Mesenchymal stem cell (in vitro differentiated cells and primary cell): ENCODE data around the gene MPC2.

Source experiments
- DNase-seq: peaks from one replicate; pipeline ENCODE4 v3.0.0-alpha.2; 2013
- H2AFZ ChIP-seq: one replicate; pipeline ENCODE4 v1.6.1; 2013; ENCODE audit warnings: low read depth, mild to moderate bottlenecking, control low read depth, inconsistent platforms, low read length, moderate library complexity
- H2AK5ac ChIP-seq: 2 replicates; pipeline ENCODE4 v1.6.1; 2013; ENCODE audit warnings: low read length, moderate library complexity, mild to moderate bottlenecking, inconsistent platforms; ENCODE audit not compliant: severe bottlenecking
- H2BK120ac ChIP-seq: one replicate; pipeline ENCODE4 v1.6.1; 2013; ENCODE audit warnings: low read depth, mild to moderate bottlenecking, inconsistent platforms, low read length, moderate library complexity
- H2BK12ac ChIP-seq, 2 experiments: one replicate each; pipeline ENCODE4 v1.6.1; 2013; ENCODE audit warnings: inconsistent platforms in 2 of 2, low read length in 2 of 2, mild to moderate bottlenecking in 2 of 2, moderate library complexity in 2 of 2, control low read depth in 1 of 2
- H2BK15ac ChIP-seq: one replicate; pipeline ENCODE4 v1.6.1; 2013; ENCODE audit warnings: mild to moderate bottlenecking, low read depth, inconsistent platforms; ENCODE audit not compliant: poor library complexity, severe bottlenecking
- H2BK5ac ChIP-seq: 2 replicates; pipeline ENCODE4 v1.6.1; 2013; ENCODE audit warnings: low read depth, mild to moderate bottlenecking, low read length, control low read depth, inconsistent platforms; ENCODE audit not compliant: poor library complexity, severe bottlenecking
- H3K14ac ChIP-seq, 2 experiments: one replicate each; pipeline ENCODE4 v1.6.1; 2013; ENCODE audit warnings: inconsistent platforms in 2 of 2, low read length in 2 of 2, control low read depth in 1 of 2, mild to moderate bottlenecking in 1 of 2, moderate library complexity in 1 of 2
- H3K18ac ChIP-seq, 2 experiments: one replicate each; pipeline ENCODE4 v1.6.1; 2013; ENCODE audit warnings: inconsistent platforms in 2 of 2, low read length in 2 of 2, control low read depth in 1 of 2, low read depth in 1 of 2, mild to moderate bottlenecking in 1 of 2
- H3K23ac ChIP-seq, 2 experiments: one replicate each; pipeline ENCODE4 v1.6.1; 2013; ENCODE audit warnings: inconsistent platforms in 2 of 2, low read length in 2 of 2, mild to moderate bottlenecking in 2 of 2, moderate library complexity in 2 of 2, control low read depth in 1 of 2
- H3K27ac ChIP-seq: 2 replicates; pipeline ENCODE4 v1.5.1; 2013; ENCODE audit warnings: mild to moderate bottlenecking, moderate library complexity, low read length, control low read depth, inconsistent platforms; ENCODE audit not compliant: poor library complexity, severe bottlenecking
- H3K27me3 ChIP-seq, 2 experiments: 2 replicates each; pipeline versions ENCODE4 v1.6.1 to v1.7.0; 2013; ENCODE audit warnings: low read length in 2 of 2, mild to moderate bottlenecking in 2 of 2, moderate library complexity in 2 of 2, control low read depth in 1 of 2, inconsistent platforms in 1 of 2; ENCODE audit not compliant: control insufficient read depth in 1 of 2, insufficient read depth in 1 of 2
- H3K36me3 ChIP-seq, 2 experiments: 2 replicates each; pipeline versions ENCODE4 v1.6.1 to v1.7.0; 2013; ENCODE audit warnings: low read length in 2 of 2, control low read depth in 1 of 2, inconsistent platforms in 1 of 2, low read depth in 1 of 2, mild to moderate bottlenecking in 1 of 2; ENCODE audit not compliant: insufficient read depth in 2 of 2, control insufficient read depth in 1 of 2
- H3K4ac ChIP-seq, 2 experiments: one replicate each; pipeline ENCODE4 v1.6.1; 2013; ENCODE audit warnings: inconsistent platforms in 2 of 2, low read length in 2 of 2, mild to moderate bottlenecking in 2 of 2, moderate library complexity in 2 of 2, control low read depth in 1 of 2, low read depth in 1 of 2
- H3K4me1 ChIP-seq: 2 replicates; pipeline ENCODE4 v1.6.1; 2013; ENCODE audit warnings: low read depth, low read length, control low read depth; ENCODE audit not compliant: control insufficient read depth, insufficient read depth
- H3K4me2 ChIP-seq: 2 replicates; pipeline ENCODE4 v1.6.1; 2013; ENCODE audit warnings: low read length, mild to moderate bottlenecking, inconsistent platforms; ENCODE audit not compliant: poor library complexity, severe bottlenecking
- H3K4me3 ChIP-seq, 2 experiments: 2 replicates each; pipeline versions ENCODE4 v1.5.1 to v1.7.0; 2013; ENCODE audit warnings: low read length in 2 of 2, mild to moderate bottlenecking in 2 of 2, control low read depth in 1 of 2, low read depth in 1 of 2; ENCODE audit not compliant: insufficient read depth in 1 of 2
- H3K79me1 ChIP-seq: replicated peaks from 2 replicates; pipeline ENCODE4 v1.6.1; 2013; ENCODE audit warnings: mild to moderate bottlenecking, control low read depth, low read length, inconsistent platforms; ENCODE audit not compliant: poor library complexity, severe bottlenecking
- H3K9ac ChIP-seq: 2 replicates; pipeline ENCODE4 v1.7.0; 2013; ENCODE audit warnings: mild to moderate bottlenecking, low read length, moderate library complexity
- H3K9me3 ChIP-seq: 2 replicates; pipeline ENCODE4 v1.7.0; 2013; ENCODE audit warnings: mild to moderate bottlenecking, low read length; ENCODE audit not compliant: control insufficient read depth
- H4K8ac ChIP-seq: one replicate; pipeline ENCODE4 v1.6.1; 2013; ENCODE audit warnings: inconsistent platforms, mild to moderate bottlenecking, low read length, moderate library complexity
- H4K91ac ChIP-seq: one replicate; pipeline ENCODE4 v1.6.1; 2013; ENCODE audit warnings: mild to moderate bottlenecking, low read length, inconsistent platforms
- WGBS: methylation state at CpG from one replicate; pipeline ENCODE4 v1.1.7; 2013; ENCODE audit warnings: mixed read lengths; 5-methylcytosine and 5-hydroxymethylcytosine counted together

MPC2 gene

DNA sequence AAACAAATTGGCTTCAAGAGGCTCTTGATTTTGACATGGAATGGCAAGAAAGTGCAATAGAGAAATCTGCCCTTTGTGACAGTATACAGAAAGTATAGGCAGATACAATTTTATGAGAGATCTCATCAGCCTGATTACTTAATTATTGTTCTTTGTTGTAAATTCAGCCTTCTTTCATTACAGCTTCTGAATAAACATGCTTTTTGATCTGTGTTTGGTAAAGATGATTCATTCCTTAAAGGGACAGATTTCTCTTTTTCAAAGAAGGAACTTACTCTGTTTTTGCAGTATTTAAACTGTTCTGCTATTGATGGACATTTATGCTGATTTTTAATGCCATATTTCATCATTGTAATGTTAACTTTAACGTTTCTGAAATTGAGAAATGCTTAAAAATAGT, 13.7 kb upstream of the MPC2 start:
- Histone ChIP-seq H2BK120ac (no peak overlapping the region), H3K4me1 (peaks cover 2% of the 10 kb centered on the region), H3K14ac (no peak overlapping the region), H3K4me2 (no peak overlapping the region), H3K36me3 (peaks cover 15 to 44% of the 10 kb centered on the region in 2 experiments), H3K4ac (no peak overlapping the region), H3K18ac (no peak overlapping the region), H4K91ac (no peak overlapping the region), H2BK15ac (no peak overlapping the region), H2AFZ (no peak overlapping the region), H3K4me3 (no peak overlapping the region), H2BK5ac (no peak overlapping the region), H3K9me3 (no peaks in the 10 kb centered on the region), H3K23ac (no peak overlapping the region), H3K79me1 (peaks cover 8% of the 10 kb centered on the region), H2AK5ac (no peak overlapping the region), H2BK12ac (no peak overlapping the region), H4K8ac (no peak overlapping the region), H3K9ac (no peak overlapping the region), H3K27ac (no peak overlapping the region), H3K27me3 (no peaks in the 10 kb centered on the region)
- no peak for DNase-seq
- WGBS: 100% methylated on average over 1 of the region's 1 CpG

DNA sequence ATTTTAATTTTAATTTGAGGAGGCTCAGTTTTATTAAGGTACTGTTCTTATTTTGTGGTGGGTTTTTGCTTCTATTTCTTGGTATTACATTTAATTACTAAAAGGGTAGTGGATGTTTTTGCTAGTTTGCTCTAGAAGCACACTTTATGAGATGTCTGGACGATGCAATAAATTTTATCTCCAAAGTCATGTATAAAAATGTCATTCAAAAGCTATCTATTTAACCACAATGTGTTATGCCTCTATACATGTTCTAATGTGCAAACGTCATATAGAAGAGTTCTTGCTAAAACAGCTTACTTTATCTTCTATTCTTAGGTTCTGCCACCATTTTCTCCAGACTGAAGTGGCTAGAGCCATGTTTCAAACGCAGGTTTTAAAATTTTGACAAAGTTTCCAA, 12.9 kb upstream of the MPC2 start:
- H2BK5ac ChIP-seq: no peak overlapping the region
- H2AK5ac ChIP-seq: no peak overlapping the region
- peaks cover 2% of the 10 kb centered on the region for H3K4me1 ChIP-seq
- H3K4ac ChIP-seq: no peak overlapping the region
- H3K18ac ChIP-seq: no peak overlapping the region
- H4K91ac ChIP-seq: no peak overlapping the region
- WGBS: 83% methylated on average over 1 of the region's 3 CpGs
- no peaks in the 10 kb centered on the region for H3K9me3 ChIP-seq
- H2BK15ac ChIP-seq: no peak overlapping the region
- H2AFZ ChIP-seq: no peak overlapping the region
- no peak for DNase-seq
- H3K23ac ChIP-seq: no peak overlapping the region
- H3K36me3 ChIP-seq: peaks cover 15 to 36% of the 10 kb centered on the region in 2 experiments
- no peak overlapping the region for H4K8ac ChIP-seq
- H3K4me3 ChIP-seq: no peak overlapping the region
- no peak overlapping the region for H3K4me2 ChIP-seq
- no peak overlapping the region for H2BK120ac ChIP-seq
- peaks cover 8% of the 10 kb centered on the region for H3K79me1 ChIP-seq
- H3K27me3 ChIP-seq: no peaks in the 10 kb centered on the region
- no peak overlapping the region for H3K27ac ChIP-seq
- no peak overlapping the region for H3K14ac ChIP-seq
- H3K9ac ChIP-seq: no peak overlapping the region
- H2BK12ac ChIP-seq: no peak overlapping the region

DNA sequence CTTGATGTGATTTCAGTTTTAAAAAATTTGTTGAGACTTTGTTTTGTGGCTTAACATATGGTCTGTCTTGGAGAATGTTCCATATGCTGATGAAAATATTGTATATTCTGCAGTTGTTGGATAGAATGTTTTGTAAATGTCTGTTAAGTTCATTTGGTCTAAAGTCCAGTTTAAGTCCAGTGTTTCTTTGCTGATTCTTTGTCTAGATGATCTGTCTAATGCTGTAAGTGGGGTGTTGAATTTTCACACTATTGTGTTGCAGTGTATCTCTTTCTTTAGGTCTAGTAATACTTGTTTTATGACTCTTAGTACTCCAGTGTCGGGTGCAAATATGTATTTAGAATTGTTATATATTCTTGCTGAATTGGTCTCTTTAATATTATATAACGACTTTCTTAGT, 10.9 kb upstream of the MPC2 start:
- no peak overlapping the region for H2BK120ac ChIP-seq
- no peak overlapping the region for H3K4ac ChIP-seq
- no peak overlapping the region for H3K4me2 ChIP-seq
- H2BK5ac ChIP-seq: no peak overlapping the region
- peaks cover 2% of the 10 kb centered on the region for H3K4me1 ChIP-seq
- WGBS: 100% methylated on average over 1 of the region's 2 CpGs
- no peak overlapping the region for H3K27ac ChIP-seq
- no peak overlapping the region for H2AFZ ChIP-seq
- H3K79me1 ChIP-seq: peaks cover 3% of the 10 kb centered on the region
- H3K23ac ChIP-seq: no peak overlapping the region
- no peaks in the 10 kb centered on the region for H3K27me3 ChIP-seq
- no peak overlapping the region for H2BK15ac ChIP-seq
- H3K4me3 ChIP-seq: no peak overlapping the region
- H3K36me3 ChIP-seq: peaks cover 7 to 22% of the 10 kb centered on the region in 2 experiments
- H3K9me3 ChIP-seq: no peaks in the 10 kb centered on the region
- no peak for DNase-seq
- no peak overlapping the region for H3K14ac ChIP-seq
- H3K9ac ChIP-seq: no peak overlapping the region
- no peak overlapping the region for H3K18ac ChIP-seq
- no peak overlapping the region for H4K8ac ChIP-seq
- H2AK5ac ChIP-seq: no peak overlapping the region
- H2BK12ac ChIP-seq: no peak overlapping the region
- H4K91ac ChIP-seq: no peak overlapping the region

DNA sequence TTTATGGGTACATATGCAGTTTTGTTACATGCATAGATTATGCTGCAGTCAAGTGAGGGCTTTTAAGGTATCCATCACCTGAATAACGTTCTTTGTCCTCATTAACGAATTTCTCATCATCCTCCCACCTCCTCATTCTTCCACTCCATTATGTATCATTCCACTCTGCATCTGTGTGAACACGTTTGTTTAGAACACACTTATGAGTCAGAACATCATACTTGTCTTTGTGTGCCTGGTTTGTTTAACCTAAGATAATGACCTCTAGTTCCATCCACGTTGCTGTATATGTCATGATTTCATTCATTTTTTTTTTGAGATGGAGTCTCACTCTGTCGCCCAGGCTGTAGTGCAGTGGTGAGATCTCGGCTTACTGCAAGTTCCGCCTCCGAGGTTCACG, 6.7 kb upstream of the MPC2 start:
- Histone ChIP-seq H3K9ac (no peak overlapping the region), H3K27me3 (no peaks in the 10 kb centered on the region), H3K36me3 (peaks cover 6 to 7% of the 10 kb centered on the region in 2 experiments), H3K9me3 (no peaks in the 10 kb centered on the region), H2BK120ac (no peak overlapping the region), H3K23ac (no peak overlapping the region), H2BK12ac (no peak overlapping the region), H2BK5ac (no peak overlapping the region), H2AFZ (no peak overlapping the region), H3K27ac (no peak overlapping the region), H3K79me1 (no peaks in the 10 kb centered on the region), H2AK5ac (no peak overlapping the region), H2BK15ac (no peak overlapping the region), H3K4me3 (no peak overlapping the region), H4K8ac (no peak overlapping the region), H3K14ac (no peak overlapping the region), H3K4me2 (no peak overlapping the region), H3K4me1 (no peaks in the 10 kb centered on the region), H3K18ac (no peak overlapping the region), H3K4ac (no peak overlapping the region), H4K91ac (no peak overlapping the region)
- 72% methylated on average over 8 of the region's 9 CpGs for WGBS
- DNase-seq: peak; percentile 48
